ENCODE data around the gene HTR2A.

- TF ChIP-seq CTCF (IDR thresholded peaks at IDR 0.05) (no peak), POLR2A (IDR thresholded peaks at IDR 0.05) (no peak)
These were observed 92.5 kb downstream of the HTR2A start for GRCh38 chr13:46804391-46804815.

Data from testis (tissue), 2 donors.